ENCODE measurements around the gene DNAJC17.

- TF ChIP-seq, protein P1, sequence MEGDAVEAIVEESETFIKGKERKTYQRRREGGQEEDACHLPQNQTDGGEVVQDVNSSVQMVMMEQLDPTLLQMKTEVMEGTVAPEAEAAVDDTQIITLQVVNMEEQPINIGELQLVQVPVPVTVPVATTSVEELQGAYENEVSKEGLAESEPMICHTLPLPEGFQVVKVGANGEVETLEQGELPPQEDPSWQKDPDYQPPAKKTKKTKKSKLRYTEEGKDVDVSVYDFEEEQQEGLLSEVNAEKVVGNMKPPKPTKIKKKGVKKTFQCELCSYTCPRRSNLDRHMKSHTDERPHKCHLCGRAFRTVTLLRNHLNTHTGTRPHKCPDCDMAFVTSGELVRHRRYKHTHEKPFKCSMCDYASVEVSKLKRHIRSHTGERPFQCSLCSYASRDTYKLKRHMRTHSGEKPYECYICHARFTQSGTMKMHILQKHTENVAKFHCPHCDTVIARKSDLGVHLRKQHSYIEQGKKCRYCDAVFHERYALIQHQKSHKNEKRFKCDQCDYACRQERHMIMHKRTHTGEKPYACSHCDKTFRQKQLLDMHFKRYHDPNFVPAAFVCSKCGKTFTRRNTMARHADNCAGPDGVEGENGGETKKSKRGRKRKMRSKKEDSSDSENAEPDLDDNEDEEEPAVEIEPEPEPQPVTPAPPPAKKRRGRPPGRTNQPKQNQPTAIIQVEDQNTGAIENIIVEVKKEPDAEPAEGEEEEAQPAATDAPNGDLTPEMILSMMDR (IDR thresholded peaks at IDR 0.05) = no peak
- TF ChIP-seq EP300 (IDR thresholded peaks at IDR 0.05) = no peak
- TF ChIP-seq POLR2A (IDR thresholded peaks at IDR 0.05) = no peak
These were observed 56.4 kb downstream of the DNAJC17 start for GRCh38 chr15:40750885-40751284.
